Fibroblast of mammary gland (primary cell): ENCODE results near the gene HCFC1R1.

ENCODE experiments used
- DNase-seq: peaks from one replicate; pipeline ENCODE4 v3.0.0-alpha.2; 2010; ENCODE audit warnings: low read depth
- H3K4me3 ChIP-seq: 2 replicates; pipeline ENCODE4 v1.5.1; 2011; ENCODE audit warnings: low read depth, mild to moderate bottlenecking, low read length, moderate library complexity; ENCODE audit not compliant: control insufficient read depth
- CTCF ChIP-seq: conservative IDR thresholded peaks from 2 replicates; pipeline ENCODE4 v1.5.1; 2011; ENCODE audit warnings: low read depth, low read length, inconsistent platforms; ENCODE audit not compliant: control insufficient read depth, insufficient read depth

HCFC1R1 gene

GRCh38 chr16:3020604-3021448, 2.9 kb downstream of the HCFC1R1 start:
- no peak for TF ChIP-seq CTCF
- DNase-seq: peak; percentile 82
- peak overlapping the region; percentile 74 for H3K4me3 ChIP-seq

DNA sequence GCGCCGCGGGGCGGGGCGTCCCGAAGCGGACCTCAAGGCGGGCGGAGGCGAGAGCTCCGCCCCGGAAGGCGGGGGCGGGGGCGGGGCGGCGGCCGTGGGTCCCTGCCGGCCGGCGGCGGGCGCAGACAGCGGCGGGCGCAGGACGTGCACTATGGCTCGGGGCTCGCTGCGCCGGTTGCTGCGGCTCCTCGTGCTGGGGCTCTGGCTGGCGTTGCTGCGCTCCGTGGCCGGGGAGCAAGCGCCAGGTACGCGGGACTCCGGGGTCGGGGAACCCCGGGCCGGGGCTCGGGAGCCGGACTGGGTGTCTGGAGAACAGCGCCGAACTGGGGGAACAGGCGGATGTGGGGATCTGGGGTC, 3.5 kb downstream of the HCFC1R1 start, which contains the start of gene TNFRSF12A:
TNFRSF12A (plus strand) TSS at position 122 of the 357 bp plus-strand sequence; CDS start at position 152, 30 bp downstream.
- TF ChIP-seq CTCF: no peak
- DNase-seq: peak; percentile 58
- H3K4me3 ChIP-seq: peak within 1 kb of the TSS; percentile 74

- TF ChIP-seq CTCF: no peak
- peak overlapping the region; percentile 50 for H3K4me3 ChIP-seq
- DNase-seq: no peak
Measured at GRCh38 chr16:3019594-3020246, 4.0 kb downstream of the HCFC1R1 start.

GRCh38 chr16:3017794-3018506, 5.8 kb downstream of the HCFC1R1 start, which contains the start of gene CLDN6:
Gene CLDN6 (minus strand): TSS chr16:3018183. CDS start chr16:3016021, 2,162 bp downstream.
- no peak for DNase-seq
- H3K4me3 ChIP-seq: no peak within 1 kb of the TSS
- peak; percentile 17 for TF ChIP-seq CTCF

DNA sequence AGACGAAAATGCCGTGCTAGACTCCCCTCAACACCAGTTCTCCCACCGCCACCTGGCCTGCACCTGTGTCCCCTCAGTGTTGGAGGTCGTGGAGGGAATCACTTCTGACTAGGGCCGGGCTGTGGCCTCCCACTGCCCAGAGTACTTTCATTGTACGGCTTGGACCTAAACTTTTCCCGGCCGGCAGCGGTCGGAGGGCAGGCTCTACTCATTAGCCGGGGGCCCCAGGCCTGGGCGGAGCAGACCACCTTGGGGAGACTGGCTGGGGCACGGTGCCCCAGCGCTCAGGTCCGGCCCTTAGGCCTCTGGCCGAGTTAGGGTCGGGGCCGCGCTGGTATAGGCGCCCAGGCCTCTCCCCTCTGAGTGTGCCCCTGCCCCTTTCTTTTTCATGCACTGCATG, 6.4 kb downstream of the HCFC1R1 start:
- H3K4me3 ChIP-seq: no peak overlapping the region
- TF ChIP-seq CTCF: no peak
- DNase-seq: no peak

DNA sequence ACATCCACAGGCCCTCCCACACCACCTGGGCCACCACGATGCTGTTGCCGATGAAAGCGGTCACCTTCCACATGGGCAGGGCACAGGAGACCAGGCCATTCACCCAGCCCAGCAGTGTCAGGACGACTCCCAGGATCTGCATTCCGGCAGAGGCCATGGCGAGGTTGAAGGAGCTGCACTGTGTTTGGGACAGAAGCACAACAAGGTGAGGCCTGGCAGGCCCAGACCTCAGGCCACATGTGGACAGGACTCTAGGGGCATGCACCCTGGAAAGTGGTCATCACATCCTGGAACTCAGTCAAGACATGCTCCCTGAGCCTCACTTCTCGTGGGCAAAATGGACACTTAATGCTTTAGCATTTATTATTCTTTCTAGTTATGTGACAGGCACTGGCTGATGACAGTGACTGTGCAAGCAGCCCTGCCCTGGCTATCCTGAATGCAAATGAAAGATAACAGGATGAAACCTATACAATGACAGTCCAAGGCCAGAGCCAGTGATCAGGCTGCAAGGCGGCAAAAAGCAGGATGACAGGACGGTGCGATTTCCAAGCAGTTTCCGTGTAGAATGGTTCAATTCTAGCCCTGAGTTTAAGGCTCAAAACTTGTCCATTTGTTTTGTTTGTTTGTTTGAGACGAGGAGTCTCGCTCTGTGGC, 7.7 kb downstream of the HCFC1R1 start:
- DNase-seq: no peak

More for the DNA sequence above, 7.7 kb downstream of the HCFC1R1 start:
- TF ChIP-seq CTCF: no peak
- no peak overlapping the region for H3K4me3 ChIP-seq
